ENCODE measurements around the gene ZNF385A.

ZNF385A gene

GRCh38 chr12:54398218-54398617 is 13.7 kb upstream of the ZNF385A start:
- no peak for DNase-seq (ENCODE audit: low read depth)
- H3K4me3 ChIP-seq (ENCODE audit: low read length) = no peak overlapping the region
- TF ChIP-seq CTCF (IDR thresholded peaks at IDR 0.05; ENCODE audit: insufficient read depth, low read depth, low read length, missing control alignments) = no peak

GRCh38 chr12:54397157-54397556 is 12.6 kb upstream of the ZNF385A start:
- TF ChIP-seq CTCF (IDR thresholded peaks at IDR 0.05; ENCODE audit: insufficient read depth, low read depth, low read length, missing control alignments) = no peak
- H3K4me3 ChIP-seq (ENCODE audit: low read length) = no peak overlapping the region
- DNase-seq (ENCODE audit: low read depth) = no peak

- no peak overlapping the region for H3K4me3 ChIP-seq (ENCODE audit: low read length)
- TF ChIP-seq CTCF (IDR thresholded peaks at IDR 0.05; ENCODE audit: insufficient read depth, low read depth, low read length, missing control alignments) = no peak
- no peak for DNase-seq (ENCODE audit: low read depth)
Observed at GRCh38 chr12:54395545-54395944, 11.0 kb upstream of the ZNF385A start.

- TF ChIP-seq CTCF (IDR thresholded peaks at IDR 0.05; ENCODE audit: insufficient read depth, low read depth, low read length, missing control alignments) = no peak
- no peak for DNase-seq (ENCODE audit: low read depth)
- no peak overlapping the region for H3K4me3 ChIP-seq (ENCODE audit: low read length)
Observed at GRCh38 chr12:54394986-54395385, 10.5 kb upstream of the ZNF385A start.

- peak; percentile 80 for TF ChIP-seq CTCF (IDR thresholded peaks at IDR 0.05; ENCODE audit: insufficient read depth, low read depth, low read length, missing control alignments)
- peak; percentile 74 for DNase-seq (ENCODE audit: low read depth)
- no peak overlapping the region for H3K4me3 ChIP-seq (ENCODE audit: low read length)
Observed at GRCh38 chr12:54394281-54394719, 9.8 kb upstream of the ZNF385A start.

GRCh38 chr12:54393743-54394142 is 9.2 kb upstream of the ZNF385A start:
- TF ChIP-seq CTCF (IDR thresholded peaks at IDR 0.05; ENCODE audit: insufficient read depth, low read depth, low read length, missing control alignments) = no peak
- no peak for DNase-seq (ENCODE audit: low read depth)
- H3K4me3 ChIP-seq (ENCODE audit: low read length) = no peak overlapping the region

GRCh38 chr12:54393207-54393609 is 8.7 kb upstream of the ZNF385A start:
- TF ChIP-seq CTCF (IDR thresholded peaks at IDR 0.05; ENCODE audit: insufficient read depth, low read depth, low read length, missing control alignments) = no peak
- DNase-seq (ENCODE audit: low read depth) = no peak
- no peak overlapping the region for H3K4me3 ChIP-seq (ENCODE audit: low read length)

All from epithelial cell of esophagus (primary cell).